AG09319 (cell line): Measurements from ENCODE around the gene WIZ.
A peak's percentile ranks its signal among the peaks of the same experiment; 100 is the strongest.

Experiments used
- DNase-seq: peaks from one replicate; pipeline ENCODE4 v3.0.0-alpha.2; 2010; ENCODE audit warnings: low read depth; ENCODE audit errors: extremely low read depth
- TF ChIP-seq, protein P1 (sequence below): IDR thresholded peaks from 2 replicates; pipeline ENCODE4 v1.5.1; 2011; ENCODE audit warnings: low read depth, mild to moderate bottlenecking, inconsistent platforms, low read length, moderate library complexity

WIZ gene

DNA sequence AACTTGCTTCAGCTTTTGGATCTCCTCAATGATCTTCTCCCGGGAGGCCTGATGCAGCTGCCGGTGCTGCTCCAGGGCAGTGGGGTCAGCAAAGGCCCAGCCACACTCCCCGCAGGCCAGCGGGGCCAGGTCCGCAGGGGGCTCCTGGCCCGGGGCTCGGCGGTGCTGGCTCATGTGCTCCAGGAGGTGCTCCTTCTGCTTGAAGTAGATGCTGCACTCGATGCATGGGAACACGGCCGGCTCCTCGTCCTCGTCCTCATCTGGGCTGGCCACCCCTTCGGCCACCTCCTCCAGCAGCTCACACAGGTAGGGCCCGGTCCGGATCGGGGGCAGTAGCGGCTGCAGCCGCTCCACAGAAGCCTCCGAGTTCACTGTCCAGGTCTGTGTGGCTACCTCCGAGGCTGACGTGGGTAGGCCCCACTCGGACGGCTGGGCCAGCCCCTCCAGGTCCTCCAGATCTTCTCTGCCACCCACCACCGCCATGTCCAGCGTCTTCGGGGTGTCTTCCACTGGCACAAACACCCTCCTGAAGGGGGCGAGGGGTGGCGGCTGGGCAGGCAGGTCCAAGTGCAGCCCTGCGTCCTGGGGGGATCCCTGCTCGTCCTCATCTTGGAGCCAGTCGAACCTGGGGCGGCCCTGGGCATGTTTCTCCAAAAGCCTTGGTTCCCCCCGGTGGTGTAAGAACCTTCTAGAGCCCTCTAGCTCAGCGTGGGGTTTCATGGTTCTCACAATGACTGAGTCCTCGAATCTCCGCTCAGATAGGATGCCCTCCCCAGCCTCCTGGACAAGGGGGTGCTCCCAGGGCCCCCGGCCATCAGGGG is 9.7 kb downstream of the WIZ start:
- TF ChIP-seq, protein P1, sequence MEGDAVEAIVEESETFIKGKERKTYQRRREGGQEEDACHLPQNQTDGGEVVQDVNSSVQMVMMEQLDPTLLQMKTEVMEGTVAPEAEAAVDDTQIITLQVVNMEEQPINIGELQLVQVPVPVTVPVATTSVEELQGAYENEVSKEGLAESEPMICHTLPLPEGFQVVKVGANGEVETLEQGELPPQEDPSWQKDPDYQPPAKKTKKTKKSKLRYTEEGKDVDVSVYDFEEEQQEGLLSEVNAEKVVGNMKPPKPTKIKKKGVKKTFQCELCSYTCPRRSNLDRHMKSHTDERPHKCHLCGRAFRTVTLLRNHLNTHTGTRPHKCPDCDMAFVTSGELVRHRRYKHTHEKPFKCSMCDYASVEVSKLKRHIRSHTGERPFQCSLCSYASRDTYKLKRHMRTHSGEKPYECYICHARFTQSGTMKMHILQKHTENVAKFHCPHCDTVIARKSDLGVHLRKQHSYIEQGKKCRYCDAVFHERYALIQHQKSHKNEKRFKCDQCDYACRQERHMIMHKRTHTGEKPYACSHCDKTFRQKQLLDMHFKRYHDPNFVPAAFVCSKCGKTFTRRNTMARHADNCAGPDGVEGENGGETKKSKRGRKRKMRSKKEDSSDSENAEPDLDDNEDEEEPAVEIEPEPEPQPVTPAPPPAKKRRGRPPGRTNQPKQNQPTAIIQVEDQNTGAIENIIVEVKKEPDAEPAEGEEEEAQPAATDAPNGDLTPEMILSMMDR, result no peak
- DNase-seq, result no peak

DNA sequence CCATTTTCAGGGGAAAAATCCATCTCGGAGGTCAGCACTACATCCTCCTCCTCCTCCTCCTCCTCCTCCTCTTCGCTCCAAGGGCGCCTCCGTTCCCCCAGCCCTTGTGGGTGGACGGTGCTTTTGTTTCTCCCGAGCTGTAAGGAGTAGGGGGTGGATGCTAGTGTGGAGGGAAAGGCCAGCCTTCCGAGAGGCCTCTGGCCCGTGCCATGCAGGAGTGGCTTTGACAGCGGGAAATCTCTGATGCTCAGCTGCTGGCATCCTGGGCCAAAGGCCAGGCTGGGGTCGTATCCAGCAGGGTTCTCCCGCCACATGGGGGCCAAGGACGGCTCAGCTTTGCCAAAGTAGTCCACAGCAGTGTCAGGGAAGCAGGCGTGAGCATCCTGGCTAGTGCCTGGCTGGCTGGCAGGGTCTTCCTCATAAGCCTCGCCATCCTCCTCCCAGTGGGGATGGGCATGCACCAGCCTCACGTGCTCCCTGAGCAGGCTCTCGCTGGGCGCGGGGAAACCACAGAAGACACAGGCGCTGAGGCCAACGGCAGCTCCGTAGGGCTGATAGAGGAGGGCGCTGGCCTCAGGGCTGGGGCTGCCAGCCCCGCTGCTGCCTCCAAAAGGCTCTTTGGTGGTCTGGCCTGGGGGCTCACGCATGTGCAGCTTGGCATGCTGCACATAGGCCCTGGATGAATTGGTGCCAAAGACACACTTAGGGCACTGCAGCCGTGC is 10.5 kb downstream of the WIZ start:
- TF ChIP-seq, protein P1, result no peak
- no peak for DNase-seq

DNA sequence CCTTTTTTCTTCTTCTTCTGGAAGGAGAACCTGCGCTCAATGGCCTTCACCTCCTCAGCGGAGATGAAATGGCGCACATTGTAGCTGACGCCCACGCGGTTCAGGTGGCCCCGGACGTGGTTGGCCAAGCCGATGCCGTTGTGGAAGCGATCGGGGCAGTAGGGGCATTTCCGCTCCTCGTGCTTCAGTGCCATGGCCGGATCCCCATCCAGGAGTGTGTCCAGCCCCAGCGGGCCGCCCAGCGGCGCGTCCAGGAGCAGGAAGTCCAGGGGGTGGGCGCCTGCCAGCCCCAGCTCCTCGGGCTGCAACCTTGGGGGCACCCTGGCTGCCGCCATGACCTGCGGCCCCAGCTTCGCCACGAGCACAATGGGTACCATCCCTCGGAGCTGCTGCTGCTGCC is 11.2 kb downstream of the WIZ start:
- TF ChIP-seq, protein P1, result no peak
- DNase-seq, result no peak

DNA sequence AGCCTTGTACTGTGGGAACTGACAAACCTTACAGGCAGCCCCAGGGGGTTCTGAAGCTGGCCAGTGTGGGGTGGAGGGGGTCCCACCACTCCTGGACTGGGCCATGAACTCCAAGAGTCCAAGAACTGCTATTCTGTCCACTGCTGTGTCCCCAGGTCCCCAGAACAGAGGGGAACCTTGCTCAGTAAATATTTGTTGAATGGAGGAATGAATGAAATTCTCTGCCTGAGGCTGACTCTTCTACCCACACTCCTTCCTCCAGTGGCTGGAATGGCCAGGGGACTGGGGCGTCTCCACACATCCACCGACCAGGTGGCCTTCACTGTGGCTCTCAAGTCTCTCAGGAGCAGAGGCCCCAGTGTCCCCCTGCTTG is 11.6 kb downstream of the WIZ start:
- TF ChIP-seq, protein P1, result no peak
- DNase-seq, result no peak

DNA sequence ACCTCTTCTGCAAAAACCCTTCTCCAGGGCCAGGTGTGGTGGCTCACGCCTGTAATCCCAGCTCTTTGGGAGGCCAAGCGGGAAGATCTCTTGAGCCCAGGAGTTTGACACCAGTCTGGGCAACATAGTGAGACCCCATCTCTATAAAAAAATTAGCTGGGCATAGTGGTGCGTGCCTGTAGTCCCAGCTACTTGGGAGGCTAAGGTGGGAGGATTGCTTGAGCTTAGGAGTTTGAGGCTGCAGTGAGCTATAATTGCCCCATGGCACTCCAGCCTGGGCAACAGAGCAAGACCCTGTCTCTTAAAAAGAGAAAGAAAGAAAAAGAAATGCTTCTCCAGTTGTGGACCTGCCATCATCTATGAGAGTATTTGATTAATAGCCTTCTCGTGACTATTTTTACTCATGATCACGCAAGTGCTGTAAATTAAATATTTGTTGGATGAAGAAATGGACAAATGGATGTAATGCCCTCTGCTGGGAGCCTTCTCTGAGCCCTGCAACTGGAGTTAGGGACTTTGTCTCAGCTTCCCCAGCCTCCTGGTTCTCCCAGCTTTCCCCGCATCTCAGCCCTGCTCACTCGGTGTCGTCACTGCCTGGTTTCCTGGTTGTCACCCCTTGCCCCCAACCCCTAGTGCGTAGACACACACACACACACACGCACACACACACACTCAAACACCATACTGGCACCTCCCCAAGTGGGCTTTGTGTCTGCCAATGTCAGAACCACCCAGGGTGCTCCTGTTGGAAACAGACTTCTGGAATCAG is 12.2 kb downstream of the WIZ start:
- DNase-seq, result no peak
- TF ChIP-seq, protein P1, result peak; percentile 31

DNA sequence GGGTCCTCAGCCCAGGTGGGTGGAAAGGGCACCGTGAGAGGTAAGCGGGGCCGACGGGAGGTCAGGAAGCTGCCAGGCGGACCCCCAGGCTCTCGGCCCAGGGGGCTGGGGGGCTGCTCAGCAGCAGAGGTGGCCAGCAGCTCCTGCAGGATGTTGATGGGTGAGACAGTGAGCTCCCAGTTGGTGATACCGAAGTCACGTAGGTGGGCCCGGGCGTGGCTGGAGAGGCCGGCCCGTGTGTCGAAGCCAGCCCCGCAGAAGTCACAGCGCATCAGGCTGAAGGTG is 13.0 kb downstream of the WIZ start:
- TF ChIP-seq, protein P1, result no peak
- DNase-seq, result no peak
